GM10266 (cell line): ENCODE measurements around the gene TFDP2.

Source experiments
- DNase-seq: peaks from one replicate; pipeline ENCODE4 v3.0.0; 2012; ENCODE audit errors: extremely low spot score
- CTCF ChIP-seq: IDR thresholded peaks from 2 replicates; pipeline ENCODE4 v1.5.1; 2012; ENCODE audit warnings: mild to moderate bottlenecking, low read depth; ENCODE audit not compliant: control insufficient read depth, insufficient read depth; ENCODE audit errors: missing control alignments

Gene TFDP2

GRCh38 chr3:141949399-141949798, 199.9 kb downstream of the TFDP2 start:
- no peak for TF ChIP-seq CTCF
- DNase-seq, result no peak

DNA sequence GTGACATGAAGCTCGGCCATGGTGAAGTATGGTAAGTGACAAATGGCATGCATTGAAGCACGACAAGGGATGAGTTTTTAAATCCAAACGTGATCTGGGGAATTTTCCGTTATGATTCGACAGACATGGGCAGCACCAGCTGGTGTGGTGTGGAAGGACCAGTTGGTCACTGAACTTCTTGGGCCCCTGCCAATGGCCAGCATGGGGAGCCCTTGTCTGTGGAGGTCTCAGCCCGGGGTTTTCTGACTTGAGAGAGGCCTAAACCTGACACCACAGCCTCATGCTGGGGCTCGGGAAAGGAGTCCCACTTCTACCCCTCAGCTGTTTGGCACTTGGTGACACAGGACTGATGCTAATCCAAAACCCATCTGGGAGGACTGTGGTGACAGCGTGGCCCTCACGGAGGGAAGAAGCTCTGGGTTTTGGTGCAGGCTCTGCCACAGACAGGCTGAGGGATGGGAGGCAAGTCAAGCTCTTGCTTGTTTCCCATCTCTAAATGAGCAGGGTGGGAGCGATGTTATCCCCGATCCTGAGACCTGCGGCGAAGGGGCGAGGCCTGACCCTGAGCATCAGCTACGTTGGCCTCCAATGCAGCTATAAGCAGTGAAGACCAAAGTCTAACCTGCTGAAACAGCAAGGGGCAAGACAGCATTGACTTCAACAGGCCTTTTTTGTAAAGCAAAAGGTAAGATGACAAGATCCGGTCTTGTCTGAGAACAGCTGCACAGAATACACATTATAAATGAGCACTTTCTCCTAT, 203.4 kb downstream of the TFDP2 start:
- no peak for DNase-seq
- TF ChIP-seq CTCF, result no peak

- DNase-seq, result no peak
- no peak for TF ChIP-seq CTCF
Observed at GRCh38 chr3:141942006-141942405, 207.3 kb downstream of the TFDP2 start.

DNA sequence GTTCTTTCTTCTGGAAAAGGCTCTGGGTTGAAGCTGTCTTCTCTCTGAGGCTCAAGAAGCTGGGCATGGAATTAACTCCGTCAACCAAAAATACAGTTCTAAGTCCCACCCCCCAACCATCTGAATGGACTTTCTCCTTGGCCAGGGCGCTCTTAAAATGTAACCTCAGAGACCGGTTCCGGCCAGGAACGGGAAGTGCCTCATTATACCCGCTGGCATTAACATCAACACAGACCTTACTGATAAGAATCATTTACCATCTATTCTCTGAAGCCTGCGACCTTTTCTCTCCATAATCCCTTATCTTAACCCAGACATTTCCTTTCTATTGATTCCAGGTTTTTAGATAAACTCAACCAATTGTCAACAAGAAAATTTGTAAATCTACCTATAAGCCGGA, 208.3 kb downstream of the TFDP2 start:
- no peak for DNase-seq
- no peak for TF ChIP-seq CTCF

DNA sequence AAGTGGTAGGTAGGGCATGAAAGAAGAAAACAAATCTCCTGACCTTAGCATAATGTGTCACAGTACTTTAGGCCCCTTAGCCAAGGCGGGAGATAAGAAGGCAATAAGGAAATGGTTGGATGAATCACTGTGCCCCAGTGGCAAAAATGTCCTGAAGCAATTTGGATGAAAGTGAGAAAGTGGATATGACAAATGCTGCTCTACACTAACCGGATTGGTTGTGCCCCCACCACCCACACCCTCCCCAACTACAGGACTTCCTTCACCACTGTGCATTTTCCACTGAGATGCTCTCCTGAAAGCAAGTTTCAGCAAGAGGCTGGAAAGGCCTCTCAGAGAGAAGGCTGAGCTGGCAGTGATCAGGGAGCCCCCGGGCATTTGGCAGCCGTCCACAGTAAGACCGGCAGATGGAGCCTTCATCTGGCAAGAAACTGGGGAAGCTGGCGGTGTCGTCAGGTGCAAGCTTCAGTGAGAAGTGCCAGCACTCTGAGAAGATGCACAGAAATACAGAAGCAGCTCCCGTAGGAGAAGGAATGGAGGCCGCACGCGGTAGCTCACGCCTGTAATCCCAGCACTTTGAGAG, 209.1 kb downstream of the TFDP2 start:
- no peak for TF ChIP-seq CTCF
- no peak for DNase-seq

DNA sequence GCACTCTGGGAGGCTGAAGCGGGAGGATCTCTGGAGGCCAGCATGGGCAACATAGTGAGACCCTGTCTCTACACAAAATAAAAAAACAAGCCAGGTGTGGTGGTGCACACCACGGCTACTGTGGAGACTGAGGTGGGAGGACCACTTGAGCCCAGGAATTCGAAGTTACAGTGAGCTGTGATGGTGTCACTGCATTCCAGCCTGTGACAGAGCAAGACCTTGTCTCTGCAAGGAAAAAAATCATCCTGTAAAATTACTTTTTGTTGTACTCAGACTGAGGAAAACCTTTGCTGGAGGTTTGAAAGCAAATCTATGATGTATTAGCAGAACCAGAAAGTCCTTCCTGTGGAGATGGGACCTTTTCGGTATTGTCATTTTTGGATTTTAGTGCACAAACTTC, 209.6 kb downstream of the TFDP2 start:
- no peak for DNase-seq
- no peak for TF ChIP-seq CTCF

- no peak for DNase-seq
- TF ChIP-seq CTCF, result no peak
Observed at GRCh38 chr3:141938011-141938500, 211.3 kb downstream of the TFDP2 start.
